PC-3 (cell line): ENCODE results near the gene MEX3A. TPM values are rescaled to one million over a fixed set of nuclear protein-coding genes. Genes with fewer than 3 reads are reported as not detected.
A peak's percentile ranks its signal among the peaks of the same experiment; 100 is the strongest.

Experiments used
- ATAC-seq: fragments of 200-7000 bp; cut with Tn5 transposase; 2 replicates; pipeline ENCODE4 v1.9.1; 2020; ENCODE audit warnings: mild to moderate bottlenecking, moderate library complexity
- BruUV-seq: library from RNA; stranded (reverse); fragments of 400-500 nt; replicated peaks from 2 replicates; lab custom pipeline; 2021; lab: Mats Ljungman, UMichigan
- CTCF ChIA-PET: fragments of 300-600 bp; sonication (Branson Sonifier 250); formaldehyde crosslinking; loops from one replicate; lab custom pipeline; 2022; ENCODE audit warnings: antibody characterized with exemption; lab: Charles Lee
- POLR2A ChIA-PET: fragments of 300-600 bp; sonication (Branson Sonifier 250); formaldehyde crosslinking; loops from one replicate; lab custom pipeline; 2022; ENCODE audit warnings: antibody characterized with exemption; ENCODE audit not compliant: unreplicated experiment; lab: Charles Lee
- DNase-seq: peaks from one replicate; pipeline ENCODE4 v3.0.0-alpha.2; 2015
- H2AFZ ChIP-seq: fragments of 300-600 bp; sonication (generic); 2 replicates; pipeline ENCODE4 v1.6.0; 2016; ENCODE audit warnings: antibody characterized with exemption, low read length
- H3F3A ChIP-seq: fragments of 300-600 bp; sonication (generic); one replicate; pipeline ENCODE4 v1.6.0; 2017; ENCODE audit warnings: antibody characterized with exemption, low read length, control low read depth, mild to moderate bottlenecking; ENCODE audit not compliant: unreplicated experiment
- H3K27ac ChIP-seq: fragments of 300-600 bp; sonication (generic); 2 replicates; pipeline ENCODE4 v1.5.1; 2016; ENCODE audit warnings: mild to moderate bottlenecking, low read length
- H3K27me3 ChIP-seq: fragments of 300-600 bp; sonication (generic); 2 replicates; pipeline ENCODE4 v1.6.1; 2016; ENCODE audit warnings: low read length, mixed read lengths
- H3K36me3 ChIP-seq: fragments of 300-600 bp; sonication (generic); 2 replicates; pipeline ENCODE4 v1.6.1; 2016; ENCODE audit warnings: low read depth, mixed run types, low read length, mixed read lengths
- H3K4me1 ChIP-seq: fragments of 300-600 bp; sonication (generic); 2 replicates; pipeline ENCODE4 v1.5.1; 2016; ENCODE audit warnings: low read length; ENCODE audit not compliant: insufficient read depth
- H3K4me2 ChIP-seq: fragments of 300-600 bp; sonication (generic); 2 replicates; pipeline ENCODE4 v1.6.0; 2016; ENCODE audit warnings: low read length
- H3K4me3 ChIP-seq: fragments of 300-600 bp; sonication (generic); 2 replicates; pipeline ENCODE4 v1.5.1; 2016; ENCODE audit warnings: mild to moderate bottlenecking, low read length, mixed read lengths
- H3K79me2 ChIP-seq: fragments of 300-600 bp; sonication (generic); 2 replicates; pipeline ENCODE4 v1.6.1; 2017; ENCODE audit warnings: low read length, mixed read lengths
- H3K9ac ChIP-seq: fragments of 300-600 bp; sonication (generic); 2 replicates; pipeline ENCODE4 v1.6.0; 2016; ENCODE audit warnings: mild to moderate bottlenecking, low read length
- H3K9me2 ChIP-seq: fragments of 300-600 bp; sonication (generic); replicated peaks from 2 replicates; pipeline ENCODE4 v1.6.1; 2016; ENCODE audit warnings: mixed run types, low read length, mixed read lengths
- H3K9me3 ChIP-seq: fragments of 300-600 bp; sonication (generic); 2 replicates; pipeline ENCODE4 v1.6.1; 2016; ENCODE audit warnings: low read length, mixed read lengths
- H4K20me1 ChIP-seq: fragments of 300-600 bp; sonication (generic); 2 replicates; pipeline ENCODE4 v1.6.1; 2016; ENCODE audit warnings: low read length, mixed read lengths
- EZH2 ChIP-seq: fragments of 300-600 bp; sonication (generic); IDR thresholded peaks from one replicate; pipeline ENCODE4 v1.6.1; 2017; ENCODE audit warnings: antibody characterized with exemption, mild to moderate bottlenecking, low read length; ENCODE audit not compliant: unreplicated experiment
- EZH2phosphoT487 ChIP-seq: fragments of 300-600 bp; sonication (generic); IDR thresholded peaks from 2 replicates; pipeline ENCODE4 v1.6.1; 2018; ENCODE audit warnings: mild to moderate bottlenecking, antibody characterized with exemption, low read length, borderline replicate concordance
- intact Hi-C: fragments of 100-400 bp; cut with micrococcal nuclease; formaldehyde crosslinking; loops from 2 replicates; pipeline ENCODE4 v1.9.0; 2023
- total RNA-seq: library from RNA; depleted of rRNA; stranded (reverse); fragments of >200 nt; gene quantifications from 2 replicates; pipeline ENCODE4 v1.2.3, GENCODE V29; 2014
- TF ChIP-seq, protein P1 (sequence below): fragments of 300-600 bp; sonication (generic); conservative IDR thresholded peaks from 2 replicates; pipeline ENCODE4 v1.5.1; 2017; ENCODE audit warnings: antibody characterized with exemption, low read depth, mild to moderate bottlenecking, low read length

MEX3A gene
- total RNA-seq, 1 experiment from 2014 or later = 12.9 TPM

DNA sequence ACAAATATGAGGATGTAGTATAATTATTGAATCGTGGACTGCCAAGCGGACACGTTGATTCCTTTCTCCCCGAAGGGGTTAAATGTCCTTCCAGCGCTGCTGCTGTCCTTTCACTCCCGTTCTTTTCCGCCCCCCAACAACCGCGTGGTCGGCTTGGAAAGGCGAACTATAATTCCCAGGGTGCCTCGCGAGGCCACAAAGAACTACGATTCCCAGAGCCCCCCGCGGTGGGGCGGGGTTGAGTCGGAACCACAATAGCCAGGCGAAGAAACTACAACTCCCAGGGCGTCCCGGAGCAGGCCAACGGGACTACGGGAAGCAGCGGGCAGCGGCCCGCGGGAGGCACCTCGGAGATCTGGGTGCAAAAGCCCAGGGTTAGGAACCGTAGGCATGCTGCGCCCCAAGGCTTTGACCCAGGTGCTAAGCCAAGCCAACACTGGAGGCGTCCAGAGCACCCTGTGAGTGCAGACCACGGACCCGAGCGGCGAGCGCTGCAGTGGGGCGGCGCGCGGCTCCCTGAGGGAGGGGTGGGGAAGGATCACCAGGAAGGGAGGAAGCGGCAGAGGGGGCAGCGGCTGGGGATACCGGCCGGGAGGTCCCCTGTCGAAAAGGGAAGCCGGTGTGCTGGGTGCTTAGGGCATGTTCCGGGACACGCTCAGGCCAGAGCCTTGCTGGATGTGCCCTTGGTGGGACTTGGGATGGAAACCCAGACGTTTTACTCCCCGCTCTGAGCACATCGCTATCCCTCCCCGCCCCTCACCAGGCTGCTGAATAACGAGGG, 27.6 kb downstream of the MEX3A start, which contains the start of gene LAMTOR2:
LAMTOR2 (plus strand) TSS at position 283 of the 781 bp plus-strand sequence; CDS start at position 391, 108 bp downstream.
- no TSS peak for BruUV-seq
- 0 out of 2 replicates have a peak, but pooled peaks cover 3% of the 10 kb centered on the region for H4K20me1 ChIP-seq
- H3K4me3 ChIP-seq = peak within 1 kb of the TSS; percentile 85
- peak within 1 kb of the TSS; percentile 89 for H3K27ac ChIP-seq
- peak within 1 kb of the TSS; percentile 93 for H3K4me2 ChIP-seq
- intact Hi-C loops = loop anchor here (1.0 kb wide), 3 partner anchors 28 to 120 kb away; partner anchors contain the start of genes KHDC4 and MEX3A
- H3K9me2 ChIP-seq = no peaks in the 10 kb centered on the region
- ChIA-PET POLR2A (no interaction called here), CTCF (no interaction called here)
- H3K9me3 ChIP-seq = no peaks in the 10 kb centered on the region
- H3K79me2 ChIP-seq = peaks cover 33% of the 10 kb centered on the region
- H3K27me3 ChIP-seq = no peaks in the 10 kb centered on the region
- H3K9ac ChIP-seq = peak within 1 kb of the TSS; percentile 90
- ATAC-seq (peak; percentile 81), DNase-seq (peak; percentile 99)
- H3F3A ChIP-seq = peaks cover 4% of the 10 kb centered on the region
- no peak for TF ChIP-seq EZH2phosphoT487
- TF ChIP-seq EZH2 = no peak
- TF ChIP-seq, protein P1, sequence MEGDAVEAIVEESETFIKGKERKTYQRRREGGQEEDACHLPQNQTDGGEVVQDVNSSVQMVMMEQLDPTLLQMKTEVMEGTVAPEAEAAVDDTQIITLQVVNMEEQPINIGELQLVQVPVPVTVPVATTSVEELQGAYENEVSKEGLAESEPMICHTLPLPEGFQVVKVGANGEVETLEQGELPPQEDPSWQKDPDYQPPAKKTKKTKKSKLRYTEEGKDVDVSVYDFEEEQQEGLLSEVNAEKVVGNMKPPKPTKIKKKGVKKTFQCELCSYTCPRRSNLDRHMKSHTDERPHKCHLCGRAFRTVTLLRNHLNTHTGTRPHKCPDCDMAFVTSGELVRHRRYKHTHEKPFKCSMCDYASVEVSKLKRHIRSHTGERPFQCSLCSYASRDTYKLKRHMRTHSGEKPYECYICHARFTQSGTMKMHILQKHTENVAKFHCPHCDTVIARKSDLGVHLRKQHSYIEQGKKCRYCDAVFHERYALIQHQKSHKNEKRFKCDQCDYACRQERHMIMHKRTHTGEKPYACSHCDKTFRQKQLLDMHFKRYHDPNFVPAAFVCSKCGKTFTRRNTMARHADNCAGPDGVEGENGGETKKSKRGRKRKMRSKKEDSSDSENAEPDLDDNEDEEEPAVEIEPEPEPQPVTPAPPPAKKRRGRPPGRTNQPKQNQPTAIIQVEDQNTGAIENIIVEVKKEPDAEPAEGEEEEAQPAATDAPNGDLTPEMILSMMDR = no peak
- peaks cover 15% of the 10 kb centered on the region for H3K4me1 ChIP-seq
- peak within 1 kb of the TSS; percentile 91 for H2AFZ ChIP-seq
- peaks cover 13% of the 10 kb centered on the region for H3K36me3 ChIP-seq

DNA sequence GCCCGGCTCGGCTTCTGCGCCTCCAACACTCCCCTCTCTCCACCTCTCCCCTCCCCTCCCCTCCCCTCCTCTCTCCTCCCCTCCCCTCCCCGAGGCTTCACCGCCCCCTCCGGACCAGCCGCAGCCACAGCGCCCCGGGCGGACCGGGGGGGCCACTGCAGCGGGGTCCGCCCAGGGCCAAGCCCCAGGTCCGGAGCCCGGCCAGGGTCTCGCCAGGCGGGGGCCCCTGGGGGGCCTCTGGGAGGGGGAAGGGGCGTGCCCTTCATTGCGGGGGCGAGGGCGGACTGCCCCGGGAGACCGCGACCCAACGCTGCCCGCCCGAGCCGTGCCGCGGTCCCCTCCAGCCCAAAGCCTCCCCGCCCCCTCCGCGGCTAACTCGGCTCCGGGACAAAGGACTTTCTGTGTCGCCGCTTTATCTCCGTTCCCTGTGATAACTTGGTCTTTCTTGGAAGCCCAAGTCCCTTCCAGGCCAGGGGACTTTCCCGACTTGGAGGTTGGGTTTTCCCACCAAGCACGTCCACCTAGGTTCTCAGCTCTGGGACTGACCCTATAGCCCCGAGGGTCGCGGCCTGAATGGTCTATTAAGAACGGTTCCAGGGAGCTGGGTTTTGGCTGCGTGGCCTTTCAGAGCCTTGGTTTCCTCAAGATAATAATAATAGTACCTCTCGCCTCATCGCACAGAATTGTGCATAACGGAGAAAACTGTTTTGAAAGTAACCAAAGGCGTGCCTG, 28.3 kb downstream of the MEX3A start, which contains the start of gene UBQLN4:
UBQLN4 (minus strand) TSS at position 31 of the 732 bp plus-strand sequence. CDS start 97 bp downstream, outside the sequence.
- Histone ChIP-seq H3K9me3 (no peaks in the 10 kb centered on the region), H3K4me3 (peak within 1 kb of the TSS; percentile 85), H3K4me2 (peak within 1 kb of the TSS; percentile 93), H3F3A (peaks cover 4% of the 10 kb centered on the region), H3K27me3 (no peaks in the 10 kb centered on the region), H3K9me2 (no peaks in the 10 kb centered on the region), H3K9ac (peak within 1 kb of the TSS; percentile 90), H3K27ac (peak within 1 kb of the TSS; percentile 89), H3K79me2 (peaks cover 33% of the 10 kb centered on the region), H3K4me1 (peaks cover 15% of the 10 kb centered on the region), H4K20me1 (0 out of 2 replicates have a peak, but pooled peaks cover 3% of the 10 kb centered on the region), H2AFZ (peak within 1 kb of the TSS; percentile 91), H3K36me3 (peaks cover 20% of the 10 kb centered on the region)
- POLR2A ChIA-PET = interaction anchor here (0.6 kb wide), 1 partner anchor 97 kb away, joined by 5 read pairs; no protein-coding TSS in a partner anchor
- TF ChIP-seq, protein P1 = peak; percentile 38
- TF ChIP-seq EZH2 (no peak), EZH2phosphoT487 (no peak)
- ATAC-seq = peak; percentile 51
- DNase-seq = peak; percentile 90
- intact Hi-C loops = loop anchor here (1.0 kb wide), 3 partner anchors 28 to 120 kb away; partner anchors contain the start of genes KHDC4 and MEX3A
- BruUV-seq = TSS peak; percentile 99
- CTCF ChIA-PET = interaction anchor here (0.6 kb wide), 1 partner anchor 89 kb away, joined by 7 read pairs; no protein-coding TSS in a partner anchor
